GM21723 (cell line): Measurements from ENCODE around the gene CUL3.
"Not testable (repeated sequence)": the region's sequence is repeated elsewhere in the genome, so short reads cannot be mapped to it uniquely, and the experiment has no call there.

Experiments
- ATAC-seq: cut with Tn5 transposase; IDR thresholded peaks from one replicate; pipeline ENCODE4 v1.9.1; 2021; ENCODE audit warnings: mild to moderate bottlenecking, moderate library complexity; ENCODE audit not compliant: unreplicated experiment

Gene CUL3

GRCh38 chr2:224545884-224546644 is 39.1 kb downstream of the CUL3 start:
- no peak for ATAC-seq

GRCh38 chr2:224543939-224544338 is 41.2 kb downstream of the CUL3 start:
- no peak for ATAC-seq

GRCh38 chr2:224538561-224539138 is 46.5 kb downstream of the CUL3 start:
- ATAC-seq = no peak

GRCh38 chr2:224532931-224533330 is 52.2 kb downstream of the CUL3 start:
- no peak for ATAC-seq

GRCh38 chr2:224532441-224532840 is 52.7 kb downstream of the CUL3 start:
- no peak for ATAC-seq

GRCh38 chr2:224528171-224528570 is 57.0 kb downstream of the CUL3 start:
- no peak for ATAC-seq

GRCh38 chr2:224525774-224526173 is 59.4 kb downstream of the CUL3 start:
- no peak for ATAC-seq

GRCh38 chr2:224524657-224525056 is 60.5 kb downstream of the CUL3 start:
- no peak for ATAC-seq

GRCh38 chr2:224523626-224524577 is 61.3 kb downstream of the CUL3 start:
- ATAC-seq = peak; percentile 17

- not testable (repeated sequence) for ATAC-seq
These were observed 62.7 kb downstream of the CUL3 start for GRCh38 chr2:224522483-224522882.

- ATAC-seq = peak; percentile 76
These were observed 65.1 kb downstream of the CUL3 start for GRCh38 chr2:224520064-224520463.

GRCh38 chr2:224518806-224519580 is 66.2 kb downstream of the CUL3 start:
- no peak for ATAC-seq

- no peak for ATAC-seq
These were observed 67.2 kb downstream of the CUL3 start for GRCh38 chr2:224517963-224518362.

GRCh38 chr2:224516393-224516792 is 68.8 kb downstream of the CUL3 start:
- not testable (repeated sequence) for ATAC-seq

- ATAC-seq = no peak
These were observed 71.2 kb downstream of the CUL3 start for GRCh38 chr2:224513991-224514390.

- no peak for ATAC-seq
These were observed 77.4 kb downstream of the CUL3 start for GRCh38 chr2:224507789-224508188.

- ATAC-seq = no peak
These were observed 78.7 kb downstream of the CUL3 start for GRCh38 chr2:224506494-224506893.

GRCh38 chr2:224498991-224499390 is 86.2 kb downstream of the CUL3 start:
- ATAC-seq = no peak

- ATAC-seq = no peak
These were observed 92.6 kb downstream of the CUL3 start for GRCh38 chr2:224492531-224492930.

- ATAC-seq = not testable (repeated sequence)
These were observed 97.2 kb downstream of the CUL3 start for GRCh38 chr2:224487940-224488339.
